H7 (cell line): ENCODE measurements around the gene TFCP2L1. TPM values are rescaled to one million over a fixed set of nuclear protein-coding genes. Genes with fewer than 3 reads are reported as not detected.
"Not testable (repeated sequence)": the region's sequence is repeated elsewhere in the genome, so short reads cannot be mapped to it uniquely, and the experiment has no call there.

Source experiments
- DNase-seq: peaks from one replicate; pipeline ENCODE4 v3.0.0; 2012
- H3K27me3 ChIP-seq: 2 replicates; pipeline ENCODE4 v1.6.0; 2011; ENCODE audit warnings: mild to moderate bottlenecking, low read length; ENCODE audit not compliant: control insufficient read depth, insufficient read depth
- H3K36me3 ChIP-seq: replicated peaks from 2 replicates; pipeline ENCODE4 v1.5.1; 2011; ENCODE audit warnings: low read length; ENCODE audit not compliant: control insufficient read depth, insufficient read depth
- H3K4me3 ChIP-seq: 2 replicates; pipeline ENCODE4 v1.5.1; 2011; ENCODE audit warnings: low read depth, mild to moderate bottlenecking, control low read depth, low read length, moderate library complexity; ENCODE audit not compliant: insufficient read depth
- total RNA-seq: library from RNA; depleted of rRNA; stranded (reverse); fragments of >200 nt; shearing (Covaris generic); gene quantifications from 2 replicates; pipeline ENCODE4 v1.2.3, GENCODE V29; 2014; rRNA removed

The TFCP2L1 gene, protein sequence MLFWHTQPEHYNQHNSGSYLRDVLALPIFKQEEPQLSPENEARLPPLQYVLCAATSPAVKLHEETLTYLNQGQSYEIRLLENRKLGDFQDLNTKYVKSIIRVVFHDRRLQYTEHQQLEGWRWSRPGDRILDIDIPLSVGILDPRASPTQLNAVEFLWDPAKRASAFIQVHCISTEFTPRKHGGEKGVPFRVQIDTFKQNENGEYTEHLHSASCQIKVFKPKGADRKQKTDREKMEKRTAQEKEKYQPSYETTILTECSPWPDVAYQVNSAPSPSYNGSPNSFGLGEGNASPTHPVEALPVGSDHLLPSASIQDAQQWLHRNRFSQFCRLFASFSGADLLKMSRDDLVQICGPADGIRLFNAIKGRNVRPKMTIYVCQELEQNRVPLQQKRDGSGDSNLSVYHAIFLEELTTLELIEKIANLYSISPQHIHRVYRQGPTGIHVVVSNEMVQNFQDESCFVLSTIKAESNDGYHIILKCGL
- total RNA-seq = 1.2 and 1.6 TPM in 2 replicates

GRCh38 chr2:121284463-121285449 lies at the start of gene TFCP2L1:
TSS of gene TFCP2L1 (minus strand) at chr2:121285202. CDS start at chr2:121285109, 93 bp downstream.
- Histone ChIP-seq H3K27me3 (peaks cover 21% of the 10 kb centered on the region), H3K36me3 (no peaks in the 10 kb centered on the region), H3K4me3 (peak within 1 kb of the TSS; percentile 53)
- DNase-seq = peak; percentile 94

DNA sequence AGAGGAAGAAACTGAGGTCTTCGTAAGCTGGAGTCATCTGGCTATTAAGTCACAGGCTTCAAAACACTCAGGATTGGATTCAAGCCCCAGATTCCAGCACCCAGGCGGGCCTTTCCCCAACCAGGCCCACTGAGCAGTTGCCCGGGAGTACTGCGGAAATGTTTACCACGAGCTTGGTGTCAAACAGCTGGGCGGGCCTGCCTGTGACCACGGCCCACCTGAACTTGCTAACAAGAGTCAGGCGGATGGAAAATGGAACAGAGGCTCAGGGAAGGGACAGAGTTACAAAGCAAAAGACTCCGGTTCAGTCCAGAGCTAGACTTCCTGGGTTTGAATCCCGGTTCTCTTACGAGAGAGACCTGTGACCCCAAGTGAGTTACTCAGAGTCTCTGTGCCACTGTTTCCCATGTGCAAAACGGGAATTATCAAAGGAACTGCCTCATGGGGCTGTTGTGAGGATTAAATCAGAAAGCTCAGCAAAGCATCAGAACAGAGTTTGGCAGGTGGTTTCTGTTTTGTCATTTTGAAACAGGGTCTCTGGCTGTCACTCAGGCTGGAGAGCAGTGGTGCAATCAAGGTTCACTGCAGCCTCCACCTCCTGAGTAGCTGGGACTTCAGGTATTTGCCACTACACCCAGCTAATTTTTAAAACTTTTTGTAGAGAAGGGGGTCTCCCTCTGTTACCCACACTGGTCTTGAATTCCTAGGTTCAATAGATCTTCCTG lies 49.0 kb upstream of the TFCP2L1 start:
- DNase-seq = no peak
- no peaks in the 10 kb centered on the region for H3K36me3 ChIP-seq
- H3K27me3 ChIP-seq = no peaks in the 10 kb centered on the region
- no peak overlapping the region for H3K4me3 ChIP-seq

- Histone ChIP-seq H3K4me3 (no peak overlapping the region), H3K27me3 (no peaks in the 10 kb centered on the region), H3K36me3 (no peaks in the 10 kb centered on the region)
- DNase-seq = no peak
Measured at GRCh38 chr2:121333231-121333630, 48.2 kb upstream of the TFCP2L1 start.

GRCh38 chr2:121331324-121331723 lies 46.3 kb upstream of the TFCP2L1 start:
- H3K4me3 ChIP-seq, DNase-seq, H3K36me3 ChIP-seq, H3K27me3 ChIP-seq: not testable (repeated sequence)

GRCh38 chr2:121330921-121331320 lies 45.9 kb upstream of the TFCP2L1 start:
- H3K36me3 ChIP-seq = no peaks in the 10 kb centered on the region
- no peak overlapping the region for H3K4me3 ChIP-seq
- no peaks in the 10 kb centered on the region for H3K27me3 ChIP-seq
- no peak for DNase-seq

DNA sequence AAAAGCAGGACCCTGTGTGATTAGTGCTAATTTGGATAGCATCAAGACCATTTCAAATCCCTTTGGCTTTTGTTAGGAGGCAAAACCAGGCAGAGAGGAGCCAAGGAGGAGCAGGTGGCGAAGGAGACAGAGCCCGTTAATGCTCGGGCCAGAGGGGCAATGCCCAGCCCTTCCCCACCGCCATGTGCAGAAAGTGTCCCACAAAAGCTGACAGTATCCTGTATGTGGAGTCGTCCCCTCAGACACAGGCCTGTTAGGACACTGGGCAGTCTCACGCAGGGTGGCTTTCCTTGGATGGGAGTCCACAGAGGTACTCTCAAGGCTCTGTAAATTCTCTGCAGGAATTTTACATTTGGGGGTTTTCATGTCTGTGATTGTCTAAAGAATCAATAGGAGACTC lies 44.8 kb upstream of the TFCP2L1 start:
- no peaks in the 10 kb centered on the region for H3K27me3 ChIP-seq
- H3K36me3 ChIP-seq = no peaks in the 10 kb centered on the region
- no peak overlapping the region for H3K4me3 ChIP-seq
- no peak for DNase-seq

DNA sequence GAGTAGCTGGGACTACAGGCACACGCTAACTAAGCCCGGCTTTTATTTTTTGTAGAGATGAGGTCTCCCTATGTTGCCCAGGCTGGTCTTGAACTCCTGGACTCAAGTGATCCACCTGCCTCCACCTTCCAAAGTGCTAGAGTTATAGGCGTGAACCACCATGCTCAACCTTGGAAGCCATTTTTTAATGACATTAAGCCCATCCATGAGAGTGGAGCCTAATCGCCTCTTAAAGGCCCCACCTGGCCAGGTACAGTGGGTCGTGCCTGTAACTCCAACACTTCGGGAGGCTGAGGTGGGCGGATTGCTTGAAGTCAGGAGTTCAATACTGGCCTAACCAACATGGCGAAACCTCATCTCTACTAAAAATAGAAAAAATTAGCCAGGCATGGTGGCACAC lies 41.6 kb upstream of the TFCP2L1 start:
- Histone ChIP-seq H3K4me3 (no peak overlapping the region), H3K36me3 (no peaks in the 10 kb centered on the region), H3K27me3 (no peaks in the 10 kb centered on the region)
- DNase-seq = no peak

GRCh38 chr2:121324601-121325000 lies 39.6 kb upstream of the TFCP2L1 start:
- Histone ChIP-seq H3K4me3 (no peak overlapping the region), H3K27me3 (no peaks in the 10 kb centered on the region), H3K36me3 (no peaks in the 10 kb centered on the region)
- DNase-seq = no peak

GRCh38 chr2:121321476-121321875 lies 36.5 kb upstream of the TFCP2L1 start:
- Histone ChIP-seq H3K36me3 (no peaks in the 10 kb centered on the region), H3K27me3 (no peaks in the 10 kb centered on the region), H3K4me3 (no peak overlapping the region)
- no peak for DNase-seq

- H3K27me3 ChIP-seq = no peaks in the 10 kb centered on the region
- no peaks in the 10 kb centered on the region for H3K36me3 ChIP-seq
- H3K4me3 ChIP-seq = no peak overlapping the region
- DNase-seq = no peak
Measured at GRCh38 chr2:121319941-121320340, 34.9 kb upstream of the TFCP2L1 start.

DNA sequence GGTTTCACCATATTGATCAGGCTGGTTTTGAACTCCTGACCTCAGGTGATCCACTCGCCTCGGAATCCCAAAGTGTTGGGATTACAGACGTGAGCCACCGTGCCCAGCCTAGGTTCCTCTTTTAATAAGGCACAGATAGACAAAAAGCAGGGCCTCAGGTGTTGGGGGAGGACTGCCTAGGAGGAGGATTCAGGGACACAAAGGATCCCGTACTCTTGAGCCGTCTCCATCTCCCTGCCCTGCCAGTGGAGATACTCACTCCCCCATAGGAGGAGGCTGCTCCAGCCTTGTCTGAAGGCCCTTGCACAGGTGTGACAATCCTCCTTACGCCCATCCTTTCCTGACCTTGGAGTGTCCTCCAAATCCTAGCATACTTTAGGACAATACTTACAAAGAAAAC lies 32.0 kb upstream of the TFCP2L1 start:
- no peak overlapping the region for H3K4me3 ChIP-seq
- H3K27me3 ChIP-seq = no peaks in the 10 kb centered on the region
- no peaks in the 10 kb centered on the region for H3K36me3 ChIP-seq
- no peak for DNase-seq

GRCh38 chr2:121313701-121314100 lies 28.7 kb upstream of the TFCP2L1 start:
- H3K36me3 ChIP-seq, DNase-seq, H3K4me3 ChIP-seq, H3K27me3 ChIP-seq: not testable (repeated sequence)

GRCh38 chr2:121309801-121310200 lies 24.8 kb upstream of the TFCP2L1 start:
- Histone ChIP-seq H3K36me3 (no peaks in the 10 kb centered on the region), H3K27me3 (no peaks in the 10 kb centered on the region; the same call in 1 of the 2 replicates), H3K4me3 (no peak overlapping the region)
- no peak for DNase-seq

- no peaks in the 10 kb centered on the region for H3K36me3 ChIP-seq
- no peaks in the 10 kb centered on the region; the same call in 1 of the 2 replicates for H3K27me3 ChIP-seq
- DNase-seq = no peak
- no peak overlapping the region for H3K4me3 ChIP-seq
Measured at GRCh38 chr2:121309323-121309722, 24.3 kb upstream of the TFCP2L1 start.
